Testis (tissue), 2 donors: ENCODE measurements around the gene PRKAG3.

Experiments used
- POLR2A ChIP-seq: fragments of 450-650 bp; IDR thresholded peaks from one replicate; pipeline ENCODE4 v1.6.1; 2017; ENCODE audit warnings: antibody characterized with exemption, mild to moderate bottlenecking, moderate library complexity
- TF ChIP-seq, protein P1 (sequence below), 3 experiments: fragments of 450-650 bp in 2 of 3; fragments of 200-600 bp in 1 of 3; sonication (generic) in 1 of 3; IDR thresholded peaks; one replicate each; pipeline ENCODE4 v1.5.1; 2016 to 2019; ENCODE audit warnings: antibody characterized with exemption in 3 of 3, mild to moderate bottlenecking in 2 of 3, moderate library complexity in 1 of 3

DNA sequence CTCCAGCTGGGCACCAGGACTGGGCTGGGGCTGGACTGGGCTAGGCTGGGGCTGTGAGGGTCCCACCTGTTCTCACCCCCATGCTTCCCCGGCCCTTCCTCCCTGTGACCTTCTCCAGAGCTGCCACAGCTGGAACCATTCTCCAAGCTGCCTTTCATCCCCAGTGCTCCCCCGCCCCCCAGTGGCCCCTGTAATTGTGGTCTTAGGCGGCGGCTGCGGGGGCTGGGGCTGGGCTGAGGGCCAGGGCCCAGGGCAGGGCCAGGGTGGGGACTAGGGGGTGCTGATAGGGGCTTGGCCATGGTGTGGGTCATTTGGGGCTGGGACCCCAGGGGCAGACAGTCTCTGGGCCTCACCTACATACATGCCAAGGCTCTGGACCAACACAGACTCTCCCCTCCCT lies 46.3 kb upstream of the PRKAG3 start:
- TF ChIP-seq POLR2A: no peak
- TF ChIP-seq, protein P1, sequence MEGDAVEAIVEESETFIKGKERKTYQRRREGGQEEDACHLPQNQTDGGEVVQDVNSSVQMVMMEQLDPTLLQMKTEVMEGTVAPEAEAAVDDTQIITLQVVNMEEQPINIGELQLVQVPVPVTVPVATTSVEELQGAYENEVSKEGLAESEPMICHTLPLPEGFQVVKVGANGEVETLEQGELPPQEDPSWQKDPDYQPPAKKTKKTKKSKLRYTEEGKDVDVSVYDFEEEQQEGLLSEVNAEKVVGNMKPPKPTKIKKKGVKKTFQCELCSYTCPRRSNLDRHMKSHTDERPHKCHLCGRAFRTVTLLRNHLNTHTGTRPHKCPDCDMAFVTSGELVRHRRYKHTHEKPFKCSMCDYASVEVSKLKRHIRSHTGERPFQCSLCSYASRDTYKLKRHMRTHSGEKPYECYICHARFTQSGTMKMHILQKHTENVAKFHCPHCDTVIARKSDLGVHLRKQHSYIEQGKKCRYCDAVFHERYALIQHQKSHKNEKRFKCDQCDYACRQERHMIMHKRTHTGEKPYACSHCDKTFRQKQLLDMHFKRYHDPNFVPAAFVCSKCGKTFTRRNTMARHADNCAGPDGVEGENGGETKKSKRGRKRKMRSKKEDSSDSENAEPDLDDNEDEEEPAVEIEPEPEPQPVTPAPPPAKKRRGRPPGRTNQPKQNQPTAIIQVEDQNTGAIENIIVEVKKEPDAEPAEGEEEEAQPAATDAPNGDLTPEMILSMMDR (IDR thresholded peaks at IDR 0.05): no peak
